ENCODE results near the gene KCNQ1.

DNA sequence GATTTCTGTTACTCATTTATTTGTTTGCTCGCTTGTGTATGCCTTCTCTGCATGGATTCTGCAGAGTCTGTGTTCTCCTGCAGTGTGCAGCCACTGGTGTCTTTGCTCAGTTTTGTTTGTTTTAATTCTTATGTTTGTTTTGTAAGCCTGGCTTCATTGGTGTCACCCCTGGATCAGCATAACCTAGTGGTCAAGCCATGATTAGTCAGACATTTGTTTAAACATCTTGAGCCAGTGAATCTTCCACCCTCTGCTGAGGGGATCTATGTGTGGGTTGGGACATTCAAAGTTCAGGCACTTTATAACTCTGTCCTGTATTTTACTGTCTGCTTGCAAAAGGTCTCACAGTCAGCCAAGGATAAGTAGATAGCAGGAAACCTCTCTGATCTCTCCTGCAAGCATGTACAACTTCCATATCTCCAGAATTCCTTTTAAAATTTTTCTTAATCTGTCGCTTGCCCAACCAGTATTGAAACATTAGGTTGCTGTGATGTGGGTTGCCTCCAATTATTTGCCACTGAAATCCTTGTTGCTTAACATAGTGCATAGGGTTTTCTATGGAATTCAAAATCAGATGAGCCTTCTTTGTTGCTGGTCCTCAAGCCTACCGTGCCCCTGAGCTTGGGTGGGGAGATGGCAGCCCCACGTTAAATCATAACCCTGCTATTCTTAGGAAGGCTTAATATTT, 168.2 kb downstream of the KCNQ1 start:
- no peak for TF ChIP-seq CREB1 (CRISPR knock-in tag; IDR thresholded peaks at IDR 0.05; ENCODE audit: low read depth)
- TF ChIP-seq, protein P1, sequence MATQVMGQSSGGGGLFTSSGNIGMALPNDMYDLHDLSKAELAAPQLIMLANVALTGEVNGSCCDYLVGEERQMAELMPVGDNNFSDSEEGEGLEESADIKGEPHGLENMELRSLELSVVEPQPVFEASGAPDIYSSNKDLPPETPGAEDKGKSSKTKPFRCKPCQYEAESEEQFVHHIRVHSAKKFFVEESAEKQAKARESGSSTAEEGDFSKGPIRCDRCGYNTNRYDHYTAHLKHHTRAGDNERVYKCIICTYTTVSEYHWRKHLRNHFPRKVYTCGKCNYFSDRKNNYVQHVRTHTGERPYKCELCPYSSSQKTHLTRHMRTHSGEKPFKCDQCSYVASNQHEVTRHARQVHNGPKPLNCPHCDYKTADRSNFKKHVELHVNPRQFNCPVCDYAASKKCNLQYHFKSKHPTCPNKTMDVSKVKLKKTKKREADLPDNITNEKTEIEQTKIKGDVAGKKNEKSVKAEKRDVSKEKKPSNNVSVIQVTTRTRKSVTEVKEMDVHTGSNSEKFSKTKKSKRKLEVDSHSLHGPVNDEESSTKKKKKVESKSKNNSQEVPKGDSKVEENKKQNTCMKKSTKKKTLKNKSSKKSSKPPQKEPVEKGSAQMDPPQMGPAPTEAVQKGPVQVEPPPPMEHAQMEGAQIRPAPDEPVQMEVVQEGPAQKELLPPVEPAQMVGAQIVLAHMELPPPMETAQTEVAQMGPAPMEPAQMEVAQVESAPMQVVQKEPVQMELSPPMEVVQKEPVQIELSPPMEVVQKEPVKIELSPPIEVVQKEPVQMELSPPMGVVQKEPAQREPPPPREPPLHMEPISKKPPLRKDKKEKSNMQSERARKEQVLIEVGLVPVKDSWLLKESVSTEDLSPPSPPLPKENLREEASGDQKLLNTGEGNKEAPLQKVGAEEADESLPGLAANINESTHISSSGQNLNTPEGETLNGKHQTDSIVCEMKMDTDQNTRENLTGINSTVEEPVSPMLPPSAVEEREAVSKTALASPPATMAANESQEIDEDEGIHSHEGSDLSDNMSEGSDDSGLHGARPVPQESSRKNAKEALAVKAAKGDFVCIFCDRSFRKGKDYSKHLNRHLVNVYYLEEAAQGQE (IDR thresholded peaks at IDR 0.05; ENCODE audit: unreplicated experiment), result no peak

Data from GM23338 (cell line).